Gastrocnemius medialis (tissue), 4 donors: ENCODE results near the gene DIP2C.

ENCODE experiments used
- CTCF ChIP-seq, 5 experiments: fragments of 450-650 bp in 3 of 5; fragments of 200-600 bp in 2 of 5; sonication (generic) in 2 of 5; IDR thresholded peaks in 4 of 5; conservative IDR thresholded peaks in 1 of 5; 1 replicate in 4 of 5; 2 replicates in 1 of 5; pipeline ENCODE4 v1.5.1; 2016 to 2019; ENCODE audit warnings: antibody characterized with exemption in 5 of 5, mild to moderate bottlenecking in 3 of 5, moderate library complexity in 3 of 5
- POLR2A ChIP-seq, 2 donors: fragments of 450-650 bp; IDR thresholded peaks; one replicate each; pipeline ENCODE4 v1.6.1; 2017; ENCODE audit warnings: antibody characterized with exemption in 2 of 2, mild to moderate bottlenecking in 2 of 2, moderate library complexity in 2 of 2

- no peak for TF ChIP-seq CTCF (IDR thresholded peaks at IDR 0.05 in 4 of 5, conservative IDR thresholded peaks at IDR 0.05 in 1 of 5)
- no peak for TF ChIP-seq POLR2A (IDR thresholded peaks at IDR 0.05)
These were observed 380.8 kb downstream of the DIP2C start for GRCh38 chr10:308572-309085.
